Tibial nerve (tissue), 4 donors: ENCODE results near the gene STH. TPM values are rescaled to one million over a fixed set of nuclear protein-coding genes. Genes with fewer than 3 reads are reported as not detected.

Experiments
- DNase-seq, 2 donors: peaks; one replicate each; pipeline ENCODE4 v3.0.0-alpha.2; 2019; ENCODE audit warnings: low spot score in 2 of 2
- H3K27ac ChIP-seq, 4 donors: fragments of 200-600 bp; sonication (generic) in 3 of 4; one replicate each; pipeline ENCODE4 v1.5.1; 2017 to 2019; ENCODE audit warnings: mild to moderate bottlenecking in 1 of 4
- H3K27me3 ChIP-seq, 2 donors: fragments of 200-600 bp; sonication (generic) in 1 of 2; one replicate each; pipeline versions ENCODE4 v1.5.1 to v1.6.0; 2017 to 2019
- H3K36me3 ChIP-seq, 3 donors: fragments of 200-600 bp; sonication (generic); one replicate each; pipeline ENCODE4 v1.5.1; 2018 to 2019
- H3K4me1 ChIP-seq, 4 donors: fragments of 200-600 bp; sonication (generic) in 3 of 4; one replicate each; pipeline ENCODE4 v1.5.1; 2017 to 2019
- H3K4me3 ChIP-seq, 4 donors: fragments of 200-600 bp; sonication (generic) in 3 of 4; one replicate each; pipeline ENCODE4 v1.5.1; 2017 to 2019; ENCODE audit warnings: mild to moderate bottlenecking in 1 of 4, moderate library complexity in 1 of 4
- H3K9me3 ChIP-seq, 4 donors: fragments of 200-600 bp; sonication (generic) in 3 of 4; one replicate each; pipeline ENCODE4 v1.5.1; 2017 to 2019
- EP300 ChIP-seq, 2 donors: sonication (generic); formaldehyde crosslinking; IDR thresholded peaks; one replicate each; pipeline ENCODE4 v1.6.1; 2017; ENCODE audit warnings: antibody characterized with exemption in 2 of 2, mild to moderate bottlenecking in 1 of 2
- POLR2A ChIP-seq, 2 donors: fragments of 450-650 bp; IDR thresholded peaks; one replicate each; pipeline ENCODE4 v1.6.1; 2017; ENCODE audit warnings: antibody characterized with exemption in 2 of 2, mild to moderate bottlenecking in 2 of 2, moderate library complexity in 2 of 2
- WGBS, 2 donors: methylation state at CpG; one replicate each; pipeline ENCODE4 v1.1.5; 2018; 5-methylcytosine and 5-hydroxymethylcytosine counted together
- total RNA-seq, 4 donors: library from RNA; depleted of rRNA; stranded (reverse); fragments of >200 nt; gene quantifications; one replicate each; pipeline ENCODE4 v1.1.0, GENCODE V29; 2016
- TF ChIP-seq, protein P1 (sequence below), 5 experiments: fragments of 200-600 bp in 3 of 5; fragments of 450-650 bp in 2 of 5; sonication (generic) in 3 of 5; IDR thresholded peaks; one replicate each; pipeline ENCODE4 v1.5.1; 2016 to 2019; ENCODE audit warnings: antibody characterized with exemption in 5 of 5, mild to moderate bottlenecking in 3 of 5, moderate library complexity in 2 of 5

The STH gene
- total RNA-seq, 4 donors from 2014 or later: not detected

DNA sequence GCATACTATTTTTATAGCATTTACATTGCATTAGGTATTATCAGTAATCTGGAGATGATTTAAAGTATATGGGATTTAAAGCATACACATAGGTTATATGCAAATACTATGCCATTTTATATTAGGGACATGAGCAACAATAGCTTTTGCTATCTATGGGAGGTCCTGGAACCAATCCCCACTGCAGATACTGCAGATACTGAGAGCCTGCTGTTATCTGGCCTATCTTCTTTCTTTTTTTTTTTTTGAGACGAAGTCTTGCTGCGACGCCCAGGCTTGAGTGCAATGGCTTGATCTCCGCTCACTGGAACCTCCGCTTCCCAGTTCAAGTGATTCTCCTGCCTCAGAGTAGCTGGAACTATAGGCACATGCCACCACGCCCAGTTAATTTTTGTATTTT, 37.4 kb downstream of the STH start:
- WGBS, 2 donors: 91 to 94% methylated on average over 6 of the region's 6 CpGs

DNA sequence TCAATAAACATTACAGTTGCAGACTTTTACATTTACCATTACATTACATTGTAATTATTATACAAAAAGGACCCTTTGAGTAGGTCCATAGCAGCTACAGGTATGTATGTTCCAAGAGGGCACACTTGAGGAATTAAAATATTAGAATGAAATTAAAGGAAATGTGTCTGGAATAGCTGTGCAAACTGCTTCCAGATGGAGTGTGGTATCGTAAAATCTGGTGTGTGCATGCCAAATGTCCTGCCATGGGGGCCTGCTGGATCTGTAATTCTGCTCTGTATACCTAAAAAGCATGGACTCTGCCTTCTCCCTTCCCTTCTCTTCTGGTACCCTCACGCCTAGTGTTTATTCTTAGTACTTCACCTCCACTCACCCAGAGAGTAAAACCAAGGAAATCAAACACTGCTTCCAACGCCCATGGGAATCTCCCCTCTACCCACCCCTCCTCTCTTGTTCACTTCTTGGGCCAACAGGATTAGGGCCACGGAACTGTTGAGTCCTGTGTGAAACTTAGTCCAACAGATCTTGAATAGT, 38.7 kb downstream of the STH start:
- Histone ChIP-seq H3K9me3 (no peaks in the 10 kb centered on the region), H3K4me1 (peaks cover 0 to 10% (median 3%) of the 10 kb centered on the region in 4 donors), H3K27ac (no peak overlapping the region), H3K36me3 (peaks cover 4 to 72% (median 36%) of the 10 kb centered on the region in 3 donors), H3K27me3 (no peaks in the 10 kb centered on the region), H3K4me3 (no peak overlapping the region)
- TF ChIP-seq EP300 (IDR thresholded peaks at IDR 0.05) (no peak), POLR2A (IDR thresholded peaks at IDR 0.05) (no peak)
- TF ChIP-seq, protein P1, sequence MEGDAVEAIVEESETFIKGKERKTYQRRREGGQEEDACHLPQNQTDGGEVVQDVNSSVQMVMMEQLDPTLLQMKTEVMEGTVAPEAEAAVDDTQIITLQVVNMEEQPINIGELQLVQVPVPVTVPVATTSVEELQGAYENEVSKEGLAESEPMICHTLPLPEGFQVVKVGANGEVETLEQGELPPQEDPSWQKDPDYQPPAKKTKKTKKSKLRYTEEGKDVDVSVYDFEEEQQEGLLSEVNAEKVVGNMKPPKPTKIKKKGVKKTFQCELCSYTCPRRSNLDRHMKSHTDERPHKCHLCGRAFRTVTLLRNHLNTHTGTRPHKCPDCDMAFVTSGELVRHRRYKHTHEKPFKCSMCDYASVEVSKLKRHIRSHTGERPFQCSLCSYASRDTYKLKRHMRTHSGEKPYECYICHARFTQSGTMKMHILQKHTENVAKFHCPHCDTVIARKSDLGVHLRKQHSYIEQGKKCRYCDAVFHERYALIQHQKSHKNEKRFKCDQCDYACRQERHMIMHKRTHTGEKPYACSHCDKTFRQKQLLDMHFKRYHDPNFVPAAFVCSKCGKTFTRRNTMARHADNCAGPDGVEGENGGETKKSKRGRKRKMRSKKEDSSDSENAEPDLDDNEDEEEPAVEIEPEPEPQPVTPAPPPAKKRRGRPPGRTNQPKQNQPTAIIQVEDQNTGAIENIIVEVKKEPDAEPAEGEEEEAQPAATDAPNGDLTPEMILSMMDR (IDR thresholded peaks at IDR 0.05): no peak
- WGBS, 2 donors: 70 to 73% methylated on average over 4 of the region's 4 CpGs
- no peak for DNase-seq

More for the DNA sequence above, 37.4 kb downstream of the STH start:
- no peak overlapping the region for H3K4me3 ChIP-seq
- H3K36me3 ChIP-seq: peaks cover 6 to 85% (median 49%) of the 10 kb centered on the region in 3 donors
- no peaks in the 10 kb centered on the region for H3K27me3 ChIP-seq
- TF ChIP-seq, protein P1 (IDR thresholded peaks at IDR 0.05): no peak
- no peak for TF ChIP-seq POLR2A (IDR thresholded peaks at IDR 0.05)
- TF ChIP-seq EP300 (IDR thresholded peaks at IDR 0.05): no peak
- H3K9me3 ChIP-seq: no peaks in the 10 kb centered on the region
- no peak for DNase-seq
- peaks cover 0 to 9% (median 0%) of the 10 kb centered on the region in 4 donors for H3K4me1 ChIP-seq
- H3K27ac ChIP-seq: no peak overlapping the region

GRCh38 chr17:46038414-46038813, 39.4 kb downstream of the STH start:
- TF ChIP-seq EP300 (IDR thresholded peaks at IDR 0.05) (no peak), POLR2A (IDR thresholded peaks at IDR 0.05) (no peak)
- TF ChIP-seq, protein P1 (IDR thresholded peaks at IDR 0.05): no peak
- Histone ChIP-seq H3K4me1 (peaks cover 0 to 16% (median 4%) of the 10 kb centered on the region in 4 donors), H3K4me3 (no peak overlapping the region), H3K9me3 (no peaks in the 10 kb centered on the region), H3K27ac (no peak overlapping the region), H3K27me3 (no peaks in the 10 kb centered on the region), H3K36me3 (peaks cover 0 to 66% (median 35%) of the 10 kb centered on the region in 3 donors)
- 85% methylated on average over 6 of the region's 6 CpGs for WGBS, 2 donors
- no peak for DNase-seq

DNA sequence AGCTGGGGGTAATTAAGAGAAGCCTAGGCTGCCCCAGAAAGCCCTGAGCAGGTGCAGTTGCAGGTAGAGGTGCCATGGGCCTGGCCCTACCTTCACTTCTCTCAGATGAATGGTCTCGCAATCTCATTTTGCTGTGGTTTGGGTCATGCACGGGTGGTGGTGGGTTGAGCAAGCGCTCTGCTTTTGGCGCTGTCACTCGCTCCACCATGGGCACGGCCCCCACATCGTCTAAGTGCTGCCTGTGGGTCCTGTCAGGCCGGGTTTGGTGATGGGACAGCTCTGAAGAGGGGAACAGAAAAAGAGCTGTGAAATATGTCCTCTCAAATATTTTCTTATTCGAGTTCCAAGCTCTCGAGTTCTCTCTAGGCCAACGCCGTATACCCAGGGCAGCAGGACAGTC, 39.9 kb downstream of the STH start:
- 89 to 91% methylated on average over 12 of the region's 12 CpGs for whole genome bisulfite sequencing, 2 donors
- no peak for DNase-seq
- Histone ChIP-seq H3K27ac (no peak overlapping the region), H3K27me3 (no peaks in the 10 kb centered on the region), H3K36me3 (peaks cover 0 to 61% (median 30%) of the 10 kb centered on the region in 3 donors), H3K4me3 (no peak overlapping the region), H3K9me3 (no peaks in the 10 kb centered on the region), H3K4me1 (peaks cover 0 to 21% (median 7%) of the 10 kb centered on the region in 4 donors)
- TF ChIP-seq EP300 (IDR thresholded peaks at IDR 0.05): no peak

GRCh38 chr17:46039592-46040186, 40.6 kb downstream of the STH start:
- no peaks in the 10 kb centered on the region for H3K27me3 ChIP-seq
- no peak for DNase-seq
- H3K9me3 ChIP-seq: no peaks in the 10 kb centered on the region
- no peak overlapping the region for H3K27ac ChIP-seq
- TF ChIP-seq POLR2A (IDR thresholded peaks at IDR 0.05) (no peak), EP300 (IDR thresholded peaks at IDR 0.05) (no peak)
- TF ChIP-seq, protein P1 (IDR thresholded peaks at IDR 0.05): no peak
- peaks cover 0 to 29% (median 11%) of the 10 kb centered on the region in 4 donors for H3K4me1 ChIP-seq
- H3K36me3 ChIP-seq: peaks cover 0 to 53% (median 24%) of the 10 kb centered on the region in 3 donors
- no peak overlapping the region for H3K4me3 ChIP-seq
- WGBS, 2 donors: 49 to 74% methylated on average over 5 of the region's 5 CpGs
